HEK293T (cell line): Measurements from ENCODE around the gene SCGB1D4.

Experiments used
- ARNT ChIP-seq: fragments of 450-650 bp; IDR thresholded peaks from 2 replicates; pipeline ENCODE4 v1.6.1; 2017; ENCODE audit warnings: mild to moderate bottlenecking
- BHLHE40 ChIP-seq: fragments of 450-650 bp; IDR thresholded peaks from 2 replicates; pipeline ENCODE4 v1.6.1; 2016; ENCODE audit warnings: mild to moderate bottlenecking, moderate library complexity, borderline replicate concordance
- ELF4 ChIP-seq: fragments of 450-650 bp; IDR thresholded peaks from 2 replicates; pipeline ENCODE4 v1.6.1; 2017; ENCODE audit warnings: antibody characterized with exemption
- FOXA1 ChIP-seq: fragments of 450-650 bp; IDR thresholded peaks from 2 replicates; pipeline ENCODE4 v1.6.1; 2016; ENCODE audit warnings: mild to moderate bottlenecking
- FOXK2 ChIP-seq: fragments of 450-650 bp; IDR thresholded peaks from 2 replicates; pipeline ENCODE4 v1.6.1; 2016; ENCODE audit warnings: mild to moderate bottlenecking
- FOXM1 ChIP-seq: fragments of 450-650 bp; IDR thresholded peaks from 2 replicates; pipeline ENCODE4 v1.6.1; 2017; ENCODE audit warnings: mild to moderate bottlenecking, borderline replicate concordance
- HDGF ChIP-seq: fragments of 450-650 bp; IDR thresholded peaks from 2 replicates; pipeline ENCODE4 v1.6.1; 2017; ENCODE audit warnings: antibody characterized with exemption, borderline replicate concordance
- L3MBTL2 ChIP-seq: fragments of 450-650 bp; conservative IDR thresholded peaks from 2 replicates; pipeline ENCODE4 v1.6.1; 2016; ENCODE audit warnings: mild to moderate bottlenecking
- SP1 ChIP-seq: fragments of 450-650 bp; IDR thresholded peaks from 2 replicates; pipeline ENCODE4 v1.6.1; 2017
- SUZ12 ChIP-seq: fragments of 450-650 bp; IDR thresholded peaks from 2 replicates; pipeline ENCODE4 v1.6.1; 2016; ENCODE audit warnings: mild to moderate bottlenecking
- TARDBP ChIP-seq: fragments of 450-650 bp; IDR thresholded peaks from 2 replicates; pipeline ENCODE4 v1.6.1; 2016
- ZNF384 ChIP-seq: fragments of 450-650 bp; IDR thresholded peaks from 2 replicates; pipeline ENCODE4 v1.6.1; 2016
- TF ChIP-seq, protein P1 (sequence below): fragments of 450-650 bp; IDR thresholded peaks from 2 replicates; pipeline ENCODE4 v1.6.1; 2016

DNA sequence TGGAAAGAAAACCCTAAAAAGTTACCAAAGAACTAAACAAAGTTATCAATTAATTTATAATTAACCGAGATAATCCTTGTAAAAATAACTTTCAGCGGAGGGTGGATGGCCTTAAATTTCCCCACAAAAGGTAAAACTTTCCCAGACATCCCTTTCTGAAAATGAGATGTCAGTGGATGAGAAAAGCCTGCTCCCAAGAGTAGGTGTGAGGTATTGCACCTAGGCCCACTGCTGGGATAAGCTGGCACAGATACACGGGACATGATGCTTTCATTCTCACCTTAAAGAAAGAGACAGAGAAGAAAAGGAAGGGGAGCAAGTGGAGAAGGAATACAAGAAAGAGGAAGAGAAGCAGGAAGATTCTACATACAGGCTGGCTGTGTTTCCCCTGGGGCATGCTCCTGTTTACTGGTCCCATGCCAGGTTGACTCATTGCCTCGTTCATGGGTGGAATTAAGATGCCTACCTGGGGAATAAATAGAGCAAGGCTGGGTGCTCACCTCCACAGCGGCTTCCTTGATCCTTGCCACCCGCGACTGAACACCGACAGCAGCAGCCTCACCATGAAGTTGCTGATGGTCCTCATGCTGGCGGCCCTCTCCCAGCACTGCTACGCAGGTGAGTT lies 29.1 kb downstream of the SCGB1D4 start, which contains the start of gene SCGB2A2:
- TF ChIP-seq FOXM1 (no peak), HDGF (no peak), FOXA1 (no peak), ARNT (no peak), ELF4 (no peak), TARDBP (no peak), L3MBTL2 (no peak), ZNF384 (no peak), BHLHE40 (no peak), SP1 (no peak), FOXK2 (no peak), SUZ12 (no peak)
- TF ChIP-seq, protein P1, sequence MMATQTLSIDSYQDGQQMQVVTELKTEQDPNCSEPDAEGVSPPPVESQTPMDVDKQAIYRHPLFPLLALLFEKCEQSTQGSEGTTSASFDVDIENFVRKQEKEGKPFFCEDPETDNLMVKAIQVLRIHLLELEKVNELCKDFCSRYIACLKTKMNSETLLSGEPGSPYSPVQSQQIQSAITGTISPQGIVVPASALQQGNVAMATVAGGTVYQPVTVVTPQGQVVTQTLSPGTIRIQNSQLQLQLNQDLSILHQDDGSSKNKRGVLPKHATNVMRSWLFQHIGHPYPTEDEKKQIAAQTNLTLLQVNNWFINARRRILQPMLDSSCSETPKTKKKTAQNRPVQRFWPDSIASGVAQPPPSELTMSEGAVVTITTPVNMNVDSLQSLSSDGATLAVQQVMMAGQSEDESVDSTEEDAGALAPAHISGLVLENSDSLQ, result no peak
